Measurements from ENCODE around the gene MYBPC2. TPM values are rescaled to one million over a fixed set of nuclear protein-coding genes. Genes with fewer than 3 reads are reported as not detected.

MYBPC2 gene
- total and polyA plus RNA-seq, 2 donors (not counting 3 experiments of a cell fraction or from before 2014, with no cell fraction given): 0.03 TPM; not detected in 1

GRCh38 chr19:50513746-50514345 lies 81.2 kb downstream of the MYBPC2 start, which contains the start of gene ASPDH:
Gene ASPDH (minus strand): TSS chr19:50513913. CDS start chr19:50513823, 90 bp downstream.
- BruUV-seq (replicated peaks): no TSS peak
- intact Hi-C loops (cut with micrococcal nuclease) (no loop called here), dilution Hi-C loops (cut with MboI; ENCODE audit: extremely low pct_ligation_motif_present, low sequenced_read_pairs) (no loop called here)
- ChIA-PET CTCF (interaction anchor here (0.5 kb wide), 1 partner anchor 30 kb away, joined by 3 read pairs; no protein-coding TSS in a partner anchor), POLR2A (no interaction called here)
- DNase-seq (ENCODE audit: low read depth, low spot score): no peak
- Histone ChIP-seq H3K27ac (ENCODE audit: insufficient read depth, low read depth, low read length) (no peak within 1 kb of the TSS), H3K9me1 (replicated peaks; ENCODE audit: control insufficient read depth, extremely low read depth, insufficient read depth, low read length) (no peaks in the 10 kb centered on the region), H3K79me2 (ENCODE audit: control insufficient read depth, insufficient read depth, low read length) (no peaks in the 10 kb centered on the region), H3K4me1 (ENCODE audit: control insufficient read depth, extremely low read depth, insufficient read depth, low read length) (peaks cover 7% of the 10 kb centered on the region), H2AFZ (ENCODE audit: low read depth, low read length) (no peak within 1 kb of the TSS), H3K36me3 (ENCODE audit: control insufficient read depth in 2 of 2, extremely low read depth in 1 of 2, insufficient read depth in 2 of 2, low read length in 2 of 2) (no peaks in the 10 kb centered on the region), H4K20me1 (replicated peaks; ENCODE audit: control insufficient read depth, extremely low read depth, insufficient read depth, low read length) (no peaks in the 10 kb centered on the region), H3K9me3 (replicated peaks; ENCODE audit: control insufficient read depth, insufficient read depth, low read length) (no peaks in the 10 kb centered on the region), H3K4me2 (ENCODE audit: insufficient read depth, low read length) (no peak within 1 kb of the TSS), H3K4me3 (replicated peaks in 1 of 3; ENCODE audit: insufficient read depth in 1 of 3, low read depth in 1 of 3, low read length in 3 of 3) (no peak within 1 kb of the TSS), H3K27me3 (ENCODE audit: control insufficient read depth in 2 of 2, insufficient read depth in 2 of 2, low read length in 2 of 2) (no peaks in the 10 kb centered on the region), H3K9ac (replicated peaks; ENCODE audit: extremely low read depth, insufficient read depth, low read length) (no peak within 1 kb of the TSS)
- TF ChIP-seq CTCF (IDR thresholded peaks at IDR 0.05; ENCODE audit: extremely low read depth in 1 of 2, insufficient read depth in 1 of 2, low read depth in 1 of 2, low read length in 2 of 2) (no peak), EZH2 (IDR thresholded peaks at IDR 0.05; ENCODE audit: borderline replicate concordance, low read depth, low read length, severe bottlenecking) (no peak), POLR2A (IDR thresholded peaks at IDR 0.05; ENCODE audit: low read depth, low read length) (no peak), JUN (IDR thresholded peaks at IDR 0.05; ENCODE audit: borderline replicate concordance, insufficient read depth, insufficient read length, low read depth) (no peak), MYC (IDR thresholded peaks at IDR 0.05; ENCODE audit: low read depth, low read length) (no peak), GATA2 (IDR thresholded peaks at IDR 0.05; ENCODE audit: insufficient read depth, insufficient read length, low read depth, low read length) (no peak), MAX (IDR thresholded peaks at IDR 0.05; ENCODE audit: insufficient read depth, insufficient read length) (no peak), POLR2AphosphoS5 (IDR thresholded peaks at IDR 0.05; ENCODE audit: insufficient read depth, low read depth, low read length) (no peak), FOS (IDR thresholded peaks at IDR 0.05; ENCODE audit: borderline replicate concordance, insufficient read depth, low read length) (no peak)
- FAIRE-seq: no peak
